Activated CD4-positive, alpha-beta T cell treated with anti-CD3 and anti-CD28 coated beads, Interleukin-2, amount 10 ng/mL, durations not matched to agents 7 days and 5 days (primary cell): Measurements from ENCODE around the gene ZNF580. TPM values are rescaled to one million over a fixed set of nuclear protein-coding genes. Genes with fewer than 3 reads are reported as not detected.

ENCODE experiments used
- CTCF ChIA-PET: fragments of 350-600 bp; sonication (Branson Sonifier 250); formaldehyde crosslinking; loops from one replicate; lab custom pipeline; 2021; ENCODE audit warnings: antibody characterized with exemption; lab: Charles Lee
- POLR2A ChIA-PET: fragments of 350-600 bp; sonication (Branson Sonifier 250); formaldehyde crosslinking; loops from one replicate; lab custom pipeline; 2021; ENCODE audit warnings: antibody characterized with exemption; lab: Charles Lee
- DNase-seq: peaks from one replicate; pipeline ENCODE4 v3.0.0-alpha.2; 2020
- H3K27ac Mint-ChIP-seq: one replicate; pipeline ENCODE4 v1.8.0; 2021; ENCODE audit warnings: mild to moderate bottlenecking, moderate library complexity, mixed read lengths
- H3K27me3 Mint-ChIP-seq: one replicate; pipeline ENCODE4 v1.8.0; 2021; ENCODE audit warnings: mixed read lengths
- H3K36me3 Mint-ChIP-seq: one replicate; pipeline ENCODE4 v1.8.0; 2021; ENCODE audit warnings: low read depth, mixed read lengths
- H3K4me1 Mint-ChIP-seq: one replicate; pipeline ENCODE4 v1.8.0; 2021; ENCODE audit warnings: mixed read lengths
- H3K4me3 Mint-ChIP-seq: one replicate; pipeline ENCODE4 v1.8.0; 2021; ENCODE audit warnings: mild to moderate bottlenecking, moderate library complexity, mixed read lengths
- H3K9me3 Mint-ChIP-seq: one replicate; pipeline ENCODE4 v1.8.0; 2021; ENCODE audit warnings: mixed read lengths
- total RNA-seq, 2 experiments: library from RNA; stranded (reverse); gene quantifications; one replicate each; pipeline ENCODE4 v1.2.3, GENCODE V29; 2021

The ZNF580 gene
- total RNA-seq, 2 experiments from 2014 or later, result 44.6 to 45.9 TPM

- Mint-ChIP-seq H3K36me3 (peaks cover 34% of the 10 kb centered on the region), H3K9me3 (peaks cover 7% of the 10 kb centered on the region), H3K27me3 (no peaks in the 10 kb centered on the region), H3K27ac (peak within 1 kb of the TSS; percentile 96), H3K4me1 (peaks cover 42% of the 10 kb centered on the region), H3K4me3 (peak within 1 kb of the TSS; percentile 87)
- POLR2A ChIA-PET, result interaction anchor here (0.8 to 1.4 kb wide), 2 partner anchors 19 to 192 kb away, joined by 3 to 6 read pairs; partner anchors contain the start of genes UBE2S and ZNF579
- peak; percentile 87 for DNase-seq
- CTCF ChIA-PET, result interaction anchor here (0.9 to 1.5 kb wide), 4 partner anchors 23 to 96 kb away, joined by 3 to 7 read pairs (median 5); partner anchors contain the start of gene U2AF2
Measured at GRCh38 chr19:55599842-55600661, 40.8 kb upstream of the ZNF580 start, which contains the start of gene ZNF524. ZNF524 (plus strand) TSS chr19:55600288; CDS start chr19:55602113, 1,825 bp downstream.

- no peaks in the 10 kb centered on the region for H3K27me3 Mint-ChIP-seq
- CTCF ChIA-PET, result interaction anchor here (1.5 kb wide), 1 partner anchor 39 kb away, joined by 3 read pairs; no protein-coding TSS in a partner anchor
Measured at GRCh38 chr19:55600662-55601028, 40.2 kb upstream of the ZNF580 start.

GRCh38 chr19:55601084-55601483 is 39.7 kb upstream of the ZNF580 start:
- DNase-seq, result no peak
- peak overlapping the region; percentile 78 for H3K4me3 Mint-ChIP-seq
- peaks cover 4% of the 10 kb centered on the region for H3K9me3 Mint-ChIP-seq
- ChIA-PET POLR2A (no interaction called here), CTCF (interaction anchor here (1.5 to 1.7 kb wide), 2 partner anchors 39 to 53 kb away, joined by 3 to 6 read pairs; partner anchors contain the start of gene U2AF2)
- peaks cover 44% of the 10 kb centered on the region for H3K4me1 Mint-ChIP-seq
- H3K27ac Mint-ChIP-seq, result peak overlapping the region; percentile 87
- no peaks in the 10 kb centered on the region for H3K27me3 Mint-ChIP-seq
- H3K36me3 Mint-ChIP-seq, result peaks cover 24% of the 10 kb centered on the region

More at GRCh38 chr19:55600662-55601028, 40.2 kb upstream of the ZNF580 start:
- Mint-ChIP-seq H3K36me3 (peaks cover 28% of the 10 kb centered on the region), H3K4me1 (peaks cover 42% of the 10 kb centered on the region), H3K9me3 (peaks cover 6% of the 10 kb centered on the region), H3K27ac (peak overlapping the region; percentile 87), H3K4me3 (peak overlapping the region; percentile 78)
- POLR2A ChIA-PET, result no interaction called here
- DNase-seq, result no peak

- Mint-ChIP-seq H3K27me3 (no peaks in the 10 kb centered on the region), H3K4me3 (peak overlapping the region; percentile 78), H3K27ac (peak overlapping the region; percentile 87), H3K9me3 (peaks cover 4% of the 10 kb centered on the region), H3K36me3 (peaks cover 20% of the 10 kb centered on the region), H3K4me1 (peaks cover 52% of the 10 kb centered on the region)
- POLR2A ChIA-PET, result no interaction called here
- DNase-seq, result no peak
- CTCF ChIA-PET, result interaction anchor here (1.7 kb wide), 1 partner anchor 52 kb away, joined by 6 read pairs; the partner anchor contains the start of gene U2AF2
Measured at GRCh38 chr19:55602104-55603001, 38.4 kb upstream of the ZNF580 start.

- ChIA-PET CTCF (interaction anchor here (1.7 kb wide), 1 partner anchor 51 kb away, joined by 6 read pairs; the partner anchor contains the start of gene U2AF2), POLR2A (no interaction called here)
- Mint-ChIP-seq H3K4me1 (peaks cover 56% of the 10 kb centered on the region), H3K27me3 (no peaks in the 10 kb centered on the region), H3K27ac (peak overlapping the region; percentile 67), H3K36me3 (peaks cover 24% of the 10 kb centered on the region), H3K4me3 (peak overlapping the region; percentile 37), H3K9me3 (peaks cover 4% of the 10 kb centered on the region)
- DNase-seq, result no peak
Measured at GRCh38 chr19:55603115-55603514, 37.7 kb upstream of the ZNF580 start.

GRCh38 chr19:55603581-55604292 is 37.1 kb upstream of the ZNF580 start:
- Mint-ChIP-seq H3K27ac (peak overlapping the region; percentile 67), H3K27me3 (no peaks in the 10 kb centered on the region), H3K36me3 (peaks cover 24% of the 10 kb centered on the region), H3K4me1 (peaks cover 53% of the 10 kb centered on the region), H3K9me3 (peaks cover 1% of the 10 kb centered on the region), H3K4me3 (peak overlapping the region; percentile 37)
- CTCF ChIA-PET, result interaction anchor here (0.6 to 1.2 kb wide), 2 partner anchors 28 to 36 kb away, joined by 3 read pairs; no protein-coding TSS in a partner anchor
- POLR2A ChIA-PET, result interaction anchor here (1.0 to 1.2 kb wide), 2 partner anchors 9 to 100 kb away, joined by 3 read pairs; no protein-coding TSS in a partner anchor
- DNase-seq, result no peak

- ChIA-PET POLR2A (no interaction called here), CTCF (interaction anchor here (1.0 to 3.6 kb wide), 12 partner anchors 9 to 101 kb away, joined by 3 to 30 read pairs (median 6); partner anchors contain the start of gene U2AF2)
- peak overlapping the region; percentile 94 for H3K27ac Mint-ChIP-seq
Measured at GRCh38 chr19:55605207-55605636, 35.6 kb upstream of the ZNF580 start.

GRCh38 chr19:55605637-55606470 is 34.9 kb upstream of the ZNF580 start, which contains the start of gene ZNF865:
ZNF865 (plus strand) TSS chr19:55605647; CDS start chr19:55613619, 7,972 bp downstream.
- Mint-ChIP-seq H3K4me3 (peak within 1 kb of the TSS; percentile 93), H3K36me3 (peaks cover 32% of the 10 kb centered on the region), H3K27me3 (no peaks in the 10 kb centered on the region), H3K27ac (peak within 1 kb of the TSS; percentile 96), H3K4me1 (peaks cover 59% of the 10 kb centered on the region), H3K9me3 (no peaks in the 10 kb centered on the region)
- DNase-seq, result peak; percentile 76
- ChIA-PET POLR2A (no interaction called here), CTCF (interaction anchor here (0.5 to 3.6 kb wide), 16 partner anchors 9 to 1754 kb away, joined by 3 to 30 read pairs (median 5); partner anchors contain the start of genes U2AF2 and ZNF784)

More at GRCh38 chr19:55605207-55605636, 35.6 kb upstream of the ZNF580 start:
- Mint-ChIP-seq H3K9me3 (no peaks in the 10 kb centered on the region), H3K4me1 (peaks cover 55% of the 10 kb centered on the region), H3K4me3 (peak overlapping the region; percentile 78), H3K36me3 (peaks cover 32% of the 10 kb centered on the region), H3K27me3 (no peaks in the 10 kb centered on the region)
- peak; percentile 99 for DNase-seq

GRCh38 chr19:55606471-55606787 is 34.4 kb upstream of the ZNF580 start:
- Mint-ChIP-seq H3K4me3 (peak overlapping the region; percentile 93), H3K27ac (peak overlapping the region; percentile 96), H3K4me1 (peaks cover 53% of the 10 kb centered on the region), H3K27me3 (no peaks in the 10 kb centered on the region), H3K36me3 (peaks cover 32% of the 10 kb centered on the region), H3K9me3 (no peaks in the 10 kb centered on the region)
- POLR2A ChIA-PET, result no interaction called here
- no peak for DNase-seq
- CTCF ChIA-PET, result interaction anchor here (0.5 to 3.6 kb wide), 14 partner anchors 9 to 1755 kb away, joined by 3 to 30 read pairs (median 6); partner anchors contain the start of genes U2AF2 and ZNF784

- no peak for DNase-seq
- POLR2A ChIA-PET, result no interaction called here
- Mint-ChIP-seq H3K4me3 (peak overlapping the region; percentile 93), H3K27ac (peak overlapping the region; percentile 96), H3K36me3 (peaks cover 29% of the 10 kb centered on the region), H3K9me3 (no peaks in the 10 kb centered on the region), H3K27me3 (no peaks in the 10 kb centered on the region), H3K4me1 (peaks cover 49% of the 10 kb centered on the region)
- CTCF ChIA-PET, result interaction anchor here (0.6 to 3.6 kb wide), 13 partner anchors 8 to 108 kb away, joined by 3 to 30 read pairs (median 6); partner anchors contain the start of genes U2AF2 and ZNF784
Measured at GRCh38 chr19:55606817-55607216, 34.0 kb upstream of the ZNF580 start.
